HG02852 (cell line): Measurements from ENCODE around the gene DNAH8.
"Not testable (repeated sequence)": the region's sequence is repeated elsewhere in the genome, so short reads cannot be mapped to it uniquely, and the experiment has no call there.

Experiments
- ATAC-seq: cut with Tn5 transposase; IDR thresholded peaks from one replicate; pipeline ENCODE4 v1.9.1; 2021; ENCODE audit warnings: mild to moderate bottlenecking, moderate library complexity; ENCODE audit not compliant: unreplicated experiment

DNAH8 gene

DNA sequence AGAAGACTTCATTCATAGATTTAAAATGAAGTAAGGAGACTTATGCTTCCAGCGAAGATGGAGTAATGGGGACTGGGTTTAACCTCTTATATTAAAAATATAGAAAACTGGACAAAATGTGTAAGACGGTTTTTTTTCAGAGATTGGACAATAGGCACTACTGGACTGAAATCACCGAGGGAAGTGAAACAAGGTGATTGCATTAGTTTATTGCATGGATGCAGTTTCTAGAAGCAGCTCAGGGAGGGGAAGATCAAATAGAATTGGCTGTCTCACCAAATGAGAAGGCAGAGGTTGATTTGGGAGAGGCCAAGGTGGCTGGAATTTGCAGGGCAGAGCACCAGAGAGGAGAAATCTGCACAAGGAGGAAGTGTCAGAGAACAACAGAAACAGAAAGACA, 162.6 kb downstream of the DNAH8 start:
- ATAC-seq, result no peak

- no peak for ATAC-seq
Observed at GRCh38 chr6:38882157-38882556, 167.0 kb downstream of the DNAH8 start.

- no peak for ATAC-seq
Observed at GRCh38 chr6:38897507-38897906, 182.4 kb downstream of the DNAH8 start.

DNA sequence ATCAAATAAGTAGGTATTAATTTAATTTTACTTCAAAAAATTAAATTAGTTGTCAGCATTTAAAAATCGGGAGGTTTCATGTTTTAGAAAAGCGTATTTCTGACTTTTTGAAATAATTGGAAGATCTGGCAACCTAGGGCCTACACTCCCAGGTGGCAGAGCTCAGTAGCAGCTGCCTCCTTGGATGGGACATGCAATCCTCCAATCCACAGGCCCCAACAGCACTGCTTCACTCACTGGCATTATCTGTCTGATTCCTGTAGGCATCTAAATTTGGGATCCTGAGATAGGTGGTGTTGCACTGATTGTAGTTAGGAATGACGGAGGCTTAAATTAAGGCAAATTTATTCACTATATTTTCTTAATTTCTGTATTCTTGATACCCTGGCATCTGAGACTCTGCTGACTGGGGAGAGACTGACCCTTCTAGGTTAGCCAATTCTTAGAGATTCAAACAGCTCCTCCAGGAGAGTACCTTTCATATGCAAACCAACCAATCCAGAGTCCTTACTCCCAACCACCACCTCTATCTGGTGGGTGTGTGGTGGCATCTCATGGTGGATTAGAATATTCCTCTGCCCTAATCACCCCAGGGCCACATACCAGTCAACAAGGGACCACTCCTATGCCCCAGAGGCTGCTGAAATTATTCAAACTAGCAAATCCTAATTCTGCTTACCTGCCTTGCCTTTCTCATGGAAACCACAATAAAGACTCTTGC, 186.9 kb downstream of the DNAH8 start:
- no peak for ATAC-seq

- ATAC-seq, result no peak
Observed at GRCh38 chr6:38906582-38906981, 191.5 kb downstream of the DNAH8 start.

GRCh38 chr6:38907264-38907663, 192.2 kb downstream of the DNAH8 start:
- ATAC-seq, result no peak

DNA sequence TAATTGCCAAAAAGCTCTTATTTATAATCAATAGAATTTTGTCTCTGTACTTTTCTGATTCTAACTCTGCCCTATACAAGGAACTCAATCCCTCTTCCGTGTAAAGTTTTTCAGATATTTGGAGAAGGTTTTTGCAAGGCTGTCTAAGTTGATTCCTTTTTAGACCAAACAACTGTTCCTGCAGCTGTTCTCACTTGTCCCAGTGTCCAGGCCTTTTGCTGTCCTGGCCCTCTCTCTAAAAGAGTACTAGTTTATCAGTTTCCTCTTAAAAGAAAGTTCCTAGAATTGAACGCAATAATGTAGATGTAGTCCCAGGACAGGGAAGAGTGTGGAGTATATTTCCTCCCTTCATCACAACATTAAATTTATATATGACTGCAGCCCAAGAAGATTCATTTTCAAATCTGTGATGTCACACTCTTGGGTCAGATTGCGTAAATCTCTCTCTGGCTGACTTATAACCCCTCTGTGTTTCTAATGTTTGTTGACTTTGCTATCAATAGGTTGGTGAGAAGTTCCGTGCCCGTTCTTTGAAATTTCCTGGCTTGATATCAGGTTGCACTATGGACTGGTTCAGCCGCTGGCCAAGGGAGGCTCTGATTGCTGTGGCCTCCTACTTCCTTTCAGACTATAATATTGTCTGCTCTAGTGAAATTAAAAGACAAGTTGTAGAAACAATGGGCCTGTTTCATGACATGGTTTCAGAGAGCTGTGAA, 194.1 kb downstream of the DNAH8 start:
- ATAC-seq, result no peak

GRCh38 chr6:38910207-38910606, 195.1 kb downstream of the DNAH8 start:
- ATAC-seq, result no peak

- ATAC-seq, result no peak
Observed at GRCh38 chr6:38912378-38912777, 197.3 kb downstream of the DNAH8 start.

DNA sequence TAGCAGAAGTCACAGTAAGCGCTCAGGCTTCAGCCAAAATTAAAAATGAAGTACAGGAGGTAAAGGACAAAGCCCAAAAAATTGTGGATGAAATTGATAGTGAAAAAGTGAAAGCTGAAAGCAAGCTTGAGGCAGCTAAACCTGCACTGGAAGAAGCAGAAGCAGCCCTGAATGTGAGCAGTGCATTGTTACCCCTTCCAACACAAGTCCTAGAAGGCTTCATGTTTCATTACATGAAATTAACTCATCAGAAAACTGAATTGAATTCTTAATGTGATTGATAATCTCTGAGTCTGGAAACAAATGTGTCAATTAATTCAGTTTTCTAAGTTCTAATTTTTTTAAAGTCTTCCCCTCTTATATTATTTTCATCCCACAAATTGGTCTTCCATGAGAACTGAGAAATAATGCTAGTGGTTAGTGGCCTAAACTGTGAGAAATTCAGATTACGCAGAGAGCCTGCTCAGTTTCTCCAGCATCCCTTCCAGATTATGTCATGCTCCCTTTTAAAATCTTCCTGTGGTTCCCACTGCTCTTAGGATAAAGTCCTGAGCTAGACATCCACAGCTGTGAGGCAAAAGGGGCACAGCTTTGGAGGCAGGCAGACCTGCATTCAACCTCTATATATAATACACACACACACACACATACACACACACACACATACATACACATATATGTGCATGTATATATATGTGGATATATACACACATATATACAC, 200.3 kb downstream of the DNAH8 start:
- no peak for ATAC-seq

- not testable (repeated sequence) for ATAC-seq
Observed at GRCh38 chr6:38921540-38921939, 206.4 kb downstream of the DNAH8 start.

DNA sequence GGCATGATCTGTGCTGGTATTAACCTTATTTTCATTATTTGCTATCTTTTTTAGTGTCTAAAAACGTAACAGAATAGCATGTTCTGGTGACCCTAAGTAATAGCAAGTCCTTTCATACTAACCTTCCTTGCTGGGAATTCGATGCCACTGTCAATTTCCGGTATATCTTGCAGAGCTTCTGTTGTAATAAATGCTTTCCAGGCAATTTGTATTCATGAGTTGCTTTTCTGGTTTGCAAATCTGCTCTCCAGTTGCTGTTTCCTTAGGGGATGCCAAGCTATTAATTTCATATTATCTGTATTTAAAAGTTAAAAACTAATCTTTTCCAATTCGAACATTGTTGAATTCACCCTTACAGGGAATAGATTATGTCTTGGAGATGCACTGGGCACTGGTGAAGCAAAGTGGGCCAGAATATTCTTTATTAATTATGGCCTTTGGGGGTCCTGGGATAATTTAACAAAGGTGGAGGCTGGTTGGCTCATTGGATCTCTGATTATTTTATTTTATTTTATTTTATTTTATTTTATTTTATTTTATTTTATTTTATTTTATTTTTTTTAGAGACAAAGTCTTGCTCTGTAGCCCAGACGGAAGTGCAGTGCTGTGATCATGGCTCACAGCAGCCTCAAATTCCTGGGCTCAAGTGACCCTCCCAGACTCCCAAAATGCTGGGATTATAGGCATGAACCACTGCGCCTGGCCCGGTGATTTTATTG, 209.8 kb downstream of the DNAH8 start:
- no peak for ATAC-seq

DNA sequence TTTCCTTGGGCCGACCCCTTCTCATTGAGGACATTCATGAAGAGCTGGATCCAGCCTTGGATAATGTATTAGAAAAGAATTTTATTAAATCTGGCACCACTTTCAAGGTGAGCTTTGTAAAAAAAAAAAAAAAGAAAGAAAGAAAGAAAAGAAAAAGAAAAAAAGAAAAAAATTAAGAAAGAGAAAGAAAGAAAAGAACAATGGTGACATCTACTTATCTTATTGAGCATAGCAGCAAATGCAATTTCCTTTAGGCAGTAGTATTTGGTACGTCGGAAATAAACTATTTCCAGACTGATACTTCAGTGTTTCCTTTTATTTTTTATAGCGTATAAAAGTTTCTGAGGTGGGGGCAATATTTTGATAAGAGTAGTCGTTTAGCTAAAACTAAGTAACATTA, 214.4 kb downstream of the DNAH8 start:
- no peak for ATAC-seq

DNA sequence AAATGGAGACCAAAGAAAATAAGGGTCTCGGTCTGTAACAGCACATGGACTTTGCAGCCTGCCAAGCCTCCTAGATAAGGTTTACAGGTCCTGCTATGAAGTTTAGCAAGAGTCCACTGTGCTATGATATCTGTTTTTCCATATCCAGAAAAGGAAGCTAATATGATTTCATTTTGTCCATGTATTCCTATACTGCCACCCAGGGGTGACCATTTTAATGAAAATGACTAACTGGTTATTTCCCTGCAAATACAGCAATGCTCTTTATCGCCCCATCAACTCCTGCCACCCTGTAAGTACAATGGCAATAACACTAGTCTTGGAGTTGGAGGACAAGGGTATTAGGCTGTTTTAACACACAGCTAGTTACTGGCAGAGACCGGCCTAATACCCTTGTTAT, 218.3 kb downstream of the DNAH8 start:
- ATAC-seq, result no peak

DNA sequence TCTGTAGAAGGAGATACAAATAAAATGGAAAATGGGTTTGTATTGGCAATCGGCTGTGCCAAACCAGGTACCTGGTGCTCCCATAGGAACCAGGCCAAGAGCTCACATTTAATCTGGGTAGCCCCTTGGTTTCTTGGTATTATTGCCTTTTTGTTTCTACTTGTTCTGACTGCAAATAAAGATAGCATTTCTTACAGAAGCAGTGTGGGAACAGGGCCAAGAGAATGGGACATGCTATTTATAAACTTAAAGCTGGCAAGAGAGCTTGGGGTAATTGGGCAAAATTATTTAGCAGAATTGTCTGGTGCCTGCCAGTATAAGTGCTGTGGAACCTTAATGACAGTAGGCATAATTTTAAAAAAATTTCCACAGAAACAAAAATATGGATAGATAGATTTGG, 219.9 kb downstream of the DNAH8 start:
- no peak for ATAC-seq

DNA sequence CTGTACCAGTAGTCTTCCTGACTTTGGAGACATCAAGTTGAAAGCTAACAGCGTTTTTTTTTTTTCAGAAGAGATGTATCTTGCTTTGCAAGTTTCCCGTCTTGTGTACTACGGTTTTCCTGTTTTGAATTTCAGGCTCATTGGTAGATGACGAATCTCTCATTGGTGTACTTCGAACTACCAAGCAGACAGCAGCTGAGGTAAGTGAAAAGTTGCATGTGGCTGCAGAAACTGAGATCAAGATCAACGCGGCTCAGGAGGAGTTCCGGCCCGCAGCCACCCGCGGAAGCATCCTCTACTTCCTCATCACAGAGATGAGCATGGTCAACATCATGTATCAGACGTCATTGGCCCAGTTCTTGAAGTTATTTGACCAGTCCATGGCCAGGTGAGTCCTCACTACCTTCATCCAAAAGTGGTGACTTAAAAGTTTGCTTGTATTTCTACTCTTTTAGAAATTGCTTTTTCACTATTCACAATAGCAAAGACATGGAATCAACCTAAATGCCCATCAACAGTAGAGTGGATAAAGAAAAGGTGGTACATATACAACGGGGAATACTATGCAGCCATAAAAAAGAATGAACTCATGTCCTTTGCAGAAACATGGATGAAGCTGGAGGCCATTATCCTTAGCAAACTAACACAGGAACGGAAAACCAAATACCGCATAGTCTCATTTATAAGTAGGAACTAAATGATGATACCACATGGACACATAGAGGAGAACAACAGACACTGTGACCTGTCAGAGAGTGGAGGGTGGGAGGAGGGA, 222.9 kb downstream of the DNAH8 start:
- ATAC-seq, result no peak

- no peak for ATAC-seq
Observed at GRCh38 chr6:38938741-38939140, 223.6 kb downstream of the DNAH8 start.

DNA sequence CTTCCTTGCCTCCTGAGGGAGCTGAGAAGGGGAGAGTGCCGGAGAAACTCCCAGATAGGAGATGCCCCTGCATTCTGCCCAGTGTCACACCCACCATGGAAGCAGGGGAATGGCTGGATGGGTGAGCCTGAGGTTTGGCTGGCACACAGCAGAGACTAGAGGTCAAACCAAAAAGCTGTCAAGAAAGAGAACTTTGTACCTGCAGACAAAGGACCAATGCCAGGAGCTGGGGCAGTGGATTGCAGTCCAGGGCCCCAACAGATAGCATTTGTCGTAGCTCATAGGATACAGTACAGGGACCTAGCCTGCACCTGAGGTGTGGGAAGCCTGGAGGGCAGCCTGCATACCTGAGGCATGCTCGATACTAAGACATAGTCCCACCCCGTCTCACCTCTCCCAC, 227.3 kb downstream of the DNAH8 start:
- no peak for ATAC-seq

GRCh38 chr6:38942965-38943364, 227.9 kb downstream of the DNAH8 start:
- ATAC-seq, result no peak

DNA sequence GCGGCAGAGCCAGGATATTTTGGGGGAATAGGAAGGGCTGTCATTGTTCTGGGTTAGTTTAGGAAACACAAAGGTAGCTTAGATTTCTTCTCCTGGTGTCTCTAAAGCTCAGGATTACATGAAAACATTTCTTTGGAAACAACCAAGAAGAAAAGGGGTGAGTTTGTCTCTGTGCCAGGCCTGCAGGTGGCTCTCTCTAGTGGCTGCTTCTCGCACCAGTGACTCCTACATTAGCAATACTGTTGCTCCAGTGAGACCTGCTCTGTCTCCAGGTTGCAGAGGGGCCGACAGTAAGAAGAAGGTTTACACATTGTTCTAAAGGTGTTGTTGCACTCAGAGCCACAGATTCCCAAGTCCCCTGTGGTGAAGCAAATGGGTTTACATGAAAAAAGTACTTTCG, 228.9 kb downstream of the DNAH8 start:
- no peak for ATAC-seq
